Measurements from ENCODE around the gene GPR162. TPM values are rescaled to one million over a fixed set of nuclear protein-coding genes. Genes with fewer than 3 reads are reported as not detected.
"Not testable (repeated sequence)": the region's sequence is repeated elsewhere in the genome, so short reads cannot be mapped to it uniquely, and the experiment has no call there.

GPR162 gene
- polyA plus RNA-seq, 1 donor (not counting 4 experiments of a cell fraction or from before 2014, with no cell fraction given): 0.09 TPM

- FAIRE-seq: no peak
Measured at GRCh38 chr12:6863586-6864321, 42.1 kb downstream of the GPR162 start.

GRCh38 chr12:6865307-6865706 lies 43.7 kb downstream of the GPR162 start:
- Histone ChIP-seq H4K20me1 (ENCODE audit: control insufficient read depth, extremely low read depth, insufficient read depth, low read length) (peaks cover 20% of the 10 kb centered on the region), H3K36me3 (ENCODE audit: control insufficient read depth in 2 of 2, extremely low read depth in 1 of 2, insufficient read depth in 2 of 2, low read length in 2 of 2) (peaks cover 44 to 47% of the 10 kb centered on the region in 2 experiments), H3K4me1 (ENCODE audit: control insufficient read depth, extremely low read depth, insufficient read depth, low read length) (peaks cover 25% of the 10 kb centered on the region), H3K79me2 (ENCODE audit: control insufficient read depth, insufficient read depth, low read length) (peaks cover 29% of the 10 kb centered on the region)
- H3K9me3 ChIP-seq (ENCODE audit: control insufficient read depth, low read depth, low read length); H3K4me2 ChIP-seq (ENCODE audit: control insufficient read depth, extremely low read depth, insufficient read depth, low read depth, low read length); H3K27ac ChIP-seq (ENCODE audit: control insufficient read depth, insufficient read depth, low read length); H3K9me1 ChIP-seq (ENCODE audit: control insufficient read depth, extremely low read depth, insufficient read depth, low read length); FAIRE-seq; H3K9ac ChIP-seq (ENCODE audit: control insufficient read depth, extremely low read depth, insufficient read depth, low read length); H2AFZ ChIP-seq (ENCODE audit: control insufficient read depth, low read length); H3K4me3 ChIP-seq (ENCODE audit: control insufficient read depth in 2 of 3, extremely low read depth in 1 of 3, insufficient read depth in 2 of 3, low read depth in 1 of 3, low read length in 3 of 3); DNase-seq (ENCODE audit: low read depth, low spot score); H3K27me3 ChIP-seq (ENCODE audit: control insufficient read depth, extremely low read depth, insufficient read depth, low read length); dilution Hi-C loops (cut with MboI; ENCODE audit: extremely low pct_ligation_motif_present, low sequenced_read_pairs): not testable (repeated sequence)

More at GRCh38 chr12:6863586-6864321, 42.1 kb downstream of the GPR162 start:
- Histone ChIP-seq H3K9me1 (ENCODE audit: control insufficient read depth, extremely low read depth, insufficient read depth, low read length) (no peaks in the 10 kb centered on the region), H3K9ac (ENCODE audit: control insufficient read depth, extremely low read depth, insufficient read depth, low read length) (no peak overlapping the region), H3K4me1 (ENCODE audit: control insufficient read depth, extremely low read depth, insufficient read depth, low read length) (peaks cover 14% of the 10 kb centered on the region), H3K4me2 (ENCODE audit: control insufficient read depth, extremely low read depth, insufficient read depth, low read depth, low read length) (no peak overlapping the region), H3K9me3 (ENCODE audit: control insufficient read depth, low read depth, low read length) (no peaks in the 10 kb centered on the region), H4K20me1 (ENCODE audit: control insufficient read depth, extremely low read depth, insufficient read depth, low read length) (peaks cover 5% of the 10 kb centered on the region), H3K36me3 (ENCODE audit: control insufficient read depth in 2 of 2, extremely low read depth in 1 of 2, insufficient read depth in 2 of 2, low read length in 2 of 2) (peaks cover 42% of the 10 kb centered on the region in 2 experiments), H2AFZ (ENCODE audit: control insufficient read depth, low read length) (no peak overlapping the region), H3K27ac (ENCODE audit: control insufficient read depth, insufficient read depth, low read length) (no peak overlapping the region), H3K79me2 (ENCODE audit: control insufficient read depth, insufficient read depth, low read length) (peaks cover 14% of the 10 kb centered on the region), H3K27me3 (ENCODE audit: control insufficient read depth, extremely low read depth, insufficient read depth, low read length) (no peaks in the 10 kb centered on the region), H3K4me3 (ENCODE audit: control insufficient read depth in 2 of 3, extremely low read depth in 1 of 3, insufficient read depth in 2 of 3, low read depth in 1 of 3, low read length in 3 of 3) (no peak overlapping the region)
- TF ChIP-seq EZH2 (IDR thresholded peaks at IDR 0.05; ENCODE audit: low read length) (no peak), CTCF (optimal IDR thresholded peaks at IDR 0.05 in 1 of 3, IDR thresholded peaks at IDR 0.05 in 1 of 3, conservative IDR thresholded peaks at IDR 0.05 in 1 of 3; ENCODE audit: extremely low read depth in 1 of 3, insufficient read depth in 2 of 3, low read length in 3 of 3) (no peak)
- no peak for DNase-seq (ENCODE audit: low read depth, low spot score)
- dilution Hi-C loops (cut with MboI; ENCODE audit: extremely low pct_ligation_motif_present, low sequenced_read_pairs): no loop called here
